GM12878 (cell line): ENCODE data around the gene C9orf50. TPM values are rescaled to one million over a fixed set of nuclear protein-coding genes. Genes with fewer than 3 reads are reported as not detected.

ENCODE experiments used
- ATAC-seq: fragments of 200-7000 bp; cut with Tn5 transposase; 3 replicates; pipeline ENCODE4 v1.9.1; 2020; ENCODE audit warnings: mild to moderate bottlenecking, moderate library complexity
- BruUV-seq: library from RNA; stranded (reverse); fragments of 400-500 nt; replicated peaks from 2 replicates; lab custom pipeline; 2021; lab: Mats Ljungman, UMichigan
- CTCF ChIA-PET: fragments of 300-600 bp; sonication (Branson Sonifier 250); formaldehyde crosslinking; extraction: SDS; loops from one replicate; lab custom pipeline; 2021; ENCODE audit warnings: inconsistent platforms; lab: Yijun Ruan, JAX
- POLR2A ChIA-PET: fragments of 350-600 bp; formaldehyde crosslinking; extraction: SDS; loops from one replicate; lab custom pipeline; 2021; ENCODE audit warnings: inconsistent platforms; lab: Charles Lee
- RAD21 ChIA-PET: fragments of 300-600 bp; sonication (Branson Sonifier 250); formaldehyde crosslinking; loops from one replicate; lab custom pipeline; 2023; ENCODE audit warnings: antibody characterized with exemption; ENCODE audit not compliant: unreplicated experiment; lab: Charles Lee
- SMC1A ChIA-PET: fragments of 300-600 bp; sonication (Branson Sonifier 250); formaldehyde crosslinking; loops from one replicate; lab custom pipeline; 2023; ENCODE audit not compliant: unreplicated experiment, uncharacterized antibody; lab: Charles Lee
- DNase-seq: peaks from one replicate; pipeline ENCODE4 v3.0.0-alpha.2; 2011; ENCODE audit warnings: low read depth, low spot score
- FAIRE-seq: peaks from 3 replicates; lab custom pipeline; 2011; peaks lifted over from hg19 to GRCh38; lab: Jason Lieb, UNC
- H2AFZ ChIP-seq: 2 replicates; pipeline ENCODE4 v1.6.0; 2011; ENCODE audit warnings: low read depth, low read length, control low read depth; ENCODE audit not compliant: control insufficient read depth
- H3K27ac ChIP-seq: 2 replicates; pipeline ENCODE4 v1.5.1; 2011; ENCODE audit warnings: control low read depth; ENCODE audit not compliant: control insufficient read depth, insufficient read depth
- H3K27me3 ChIP-seq, 2 experiments: replicated peaks in 1 of 2; 2 replicates each; pipeline versions ENCODE4 v1.6.0 to v1.6.1; 2011; ENCODE audit warnings: low read length in 1 of 2; ENCODE audit not compliant: control insufficient read depth in 2 of 2, insufficient read depth in 2 of 2
- H3K36me3 ChIP-seq, 2 experiments: 2 replicates each; pipeline ENCODE4 v1.5.1; 2011; ENCODE audit warnings: low read length in 1 of 2; ENCODE audit not compliant: control insufficient read depth in 2 of 2, insufficient read depth in 2 of 2
- H3K4me1 ChIP-seq: 2 replicates; pipeline ENCODE4 v1.6.1; 2011; ENCODE audit warnings: mild to moderate bottlenecking, low read length, moderate library complexity, mixed read lengths; ENCODE audit not compliant: control insufficient read depth, insufficient read depth
- H3K4me2 ChIP-seq: 2 replicates; pipeline ENCODE4 v1.6.0; 2011; ENCODE audit warnings: control low read depth; ENCODE audit not compliant: control insufficient read depth, insufficient read depth
- H3K4me3 ChIP-seq: fragments of 200-600 bp; sonication (generic); 2 replicates; pipeline ENCODE4 v1.5.1; 2016
- H3K79me2 ChIP-seq: 2 replicates; pipeline ENCODE4 v1.6.0; 2011; ENCODE audit warnings: low read length; ENCODE audit not compliant: control insufficient read depth, insufficient read depth
- H3K9ac ChIP-seq: 2 replicates; pipeline ENCODE4 v1.8.0; 2011; ENCODE audit warnings: low read length, control low read depth, mixed read lengths; ENCODE audit not compliant: control insufficient read depth, insufficient read depth
- H3K9me3 ChIP-seq: replicated peaks from 3 replicates; pipeline ENCODE4 v1.5.1; 2011; ENCODE audit warnings: mild to moderate bottlenecking, low read length; ENCODE audit not compliant: control insufficient read depth, insufficient read depth
- H4K20me1 ChIP-seq: 2 replicates; pipeline ENCODE4 v1.6.0; 2011; ENCODE audit not compliant: control insufficient read depth, insufficient read depth
- CHD2 ChIP-seq: IDR thresholded peaks from 2 replicates; pipeline ENCODE4 v1.6.1; 2011; ENCODE audit warnings: low read depth, low read length, improper control_type of control experiment, borderline replicate concordance
- HDGF ChIP-seq: fragments of 450-650 bp; IDR thresholded peaks from 2 replicates; pipeline ENCODE4 v1.6.1; 2016; ENCODE audit warnings: antibody characterized with exemption
- IKZF1 ChIP-seq: fragments of 450-650 bp; conservative IDR thresholded peaks from 2 replicates; pipeline ENCODE4 v1.6.1; 2017; ENCODE audit warnings: antibody characterized with exemption, mild to moderate bottlenecking
- MEF2A ChIP-seq: IDR thresholded peaks from 2 replicates; pipeline ENCODE4 v1.6.1; 2011; ENCODE audit warnings: low read depth, mild to moderate bottlenecking, low read length, moderate library complexity; ENCODE audit not compliant: insufficient read depth
- MXI1 ChIP-seq: fragments of 150-350 bp; IDR thresholded peaks from 2 replicates; pipeline ENCODE4 v1.6.1; 2011; ENCODE audit warnings: low read depth, mild to moderate bottlenecking, inconsistent platforms, low read length, improper control_type of control experiment
- NFYB ChIP-seq: IDR thresholded peaks from 2 replicates; pipeline ENCODE4 v1.6.1; 2011; ENCODE audit warnings: low read depth, mild to moderate bottlenecking, low read length, improper control_type of control experiment, moderate library complexity; ENCODE audit not compliant: insufficient read depth
- NR2F1 ChIP-seq: fragments of 450-650 bp; conservative IDR thresholded peaks from 2 replicates; pipeline ENCODE4 v1.6.1; 2017; ENCODE audit warnings: mild to moderate bottlenecking
- RAD51 ChIP-seq: fragments of 450-650 bp; IDR thresholded peaks from 2 replicates; pipeline ENCODE4 v1.6.1; 2016; ENCODE audit warnings: moderate library complexity, mild to moderate bottlenecking, inconsistent platforms
- RBBP5 ChIP-seq: fragments of 200-600 bp; sonication (generic); conservative IDR thresholded peaks from 2 replicates; pipeline ENCODE4 v1.6.1; 2016
- RELA ChIP-seq: fragments of 450-650 bp; IDR thresholded peaks from 2 replicates; pipeline ENCODE4 v1.8.0; 2014; ENCODE audit warnings: borderline replicate concordance; ENCODE audit not compliant: partially characterized antibody
- YY1 ChIP-seq: IDR thresholded peaks from 2 replicates; pipeline ENCODE4 v1.6.1; 2011; ENCODE audit warnings: low read depth, mild to moderate bottlenecking, low read length
- WGBS: methylation state at CpG from one replicate; pipeline ENCODE4 v1.1.6; 2016; ENCODE audit warnings: low lambda C conversion rate; ENCODE audit not compliant: insufficient replicate concordance, insufficient coverage; ENCODE audit errors: missing lambda C conversion rate; 5-methylcytosine and 5-hydroxymethylcytosine counted together
- in situ Hi-C: fragments of 300-500 bp; cut with MboI; formaldehyde crosslinking; loops from 9 replicates; pipeline ENCODE4 v1.14.3; 2018; ENCODE audit warnings: mixed read lengths
- intact Hi-C: fragments of 100-400 bp; cut with micrococcal nuclease; formaldehyde crosslinking; loops from one replicate; pipeline ENCODE4 v1.14.2; 2022; ENCODE audit not compliant: unreplicated experiment
- polyA plus RNA-seq, 11 experiments: library from polyadenylated mRNA; depleted of rRNA in 4 of 11; unstranded in 6 of 11; stranded (reverse) in 5 of 11; fragments of >200 nt; fragmentation: Nextera tagmentation in 4 of 11; fragmentation: Illumina TruSeq in 1 of 11; extraction: Ambion mirVana in 4 of 11; extraction: Trizol in 1 of 11; gene quantifications; 1 replicate in 1 of 11; 2 replicates in 10 of 11; pipeline versions ENCODE4 v1.2.1 to v1.2.3, GENCODE V29; 2011 to 2016; ENCODE audit warnings: inconsistent platforms in 2 of 11, missing spikeins in 2 of 11, low read depth in 1 of 11
- total RNA-seq, 4 experiments: library from RNA; depleted of rRNA in 3 of 4; stranded (reverse); fragments of >200 nt in 3 of 4; fragmentation: Illumina TruSeq in 1 of 4; extraction: Trizol in 1 of 4; gene quantifications; 2 replicates each; pipeline versions ENCODE4 v1.2.1 to v1.2.3, GENCODE V29; 2013 to 2021
- TF ChIP-seq, protein P1 (sequence below): fragments of 450-650 bp; IDR thresholded peaks from 2 replicates; pipeline ENCODE4 v1.6.1; 2016; ENCODE audit warnings: mild to moderate bottlenecking
- TF ChIP-seq, protein P2 (sequence below): IDR thresholded peaks from 2 replicates; pipeline ENCODE4 v1.6.1; 2012; ENCODE audit warnings: low read depth, low read length, improper control_type of control experiment
- TF ChIP-seq, protein P3 (sequence below): IDR thresholded peaks from 2 replicates; pipeline ENCODE4 v1.6.1; 2012; ENCODE audit warnings: low read length, inconsistent platforms
- TF ChIP-seq, protein P4 (sequence below): IDR thresholded peaks from 2 replicates; pipeline ENCODE4 v1.6.1; 2011; ENCODE audit warnings: low read depth, mild to moderate bottlenecking, low read length, moderate library complexity, borderline replicate concordance; ENCODE audit errors: extremely low read depth
- TF ChIP-seq, protein P5 (sequence below): fragments of 450-650 bp; conservative IDR thresholded peaks from 2 replicates; pipeline ENCODE4 v1.6.1; 2017; ENCODE audit warnings: mild to moderate bottlenecking, moderate library complexity

Gene C9orf50
- total and polyA plus RNA-seq, 10 of the 15 experiments (the other 5 are each of a cell fraction or from before 2014, with no cell fraction given) = not detected

DNA sequence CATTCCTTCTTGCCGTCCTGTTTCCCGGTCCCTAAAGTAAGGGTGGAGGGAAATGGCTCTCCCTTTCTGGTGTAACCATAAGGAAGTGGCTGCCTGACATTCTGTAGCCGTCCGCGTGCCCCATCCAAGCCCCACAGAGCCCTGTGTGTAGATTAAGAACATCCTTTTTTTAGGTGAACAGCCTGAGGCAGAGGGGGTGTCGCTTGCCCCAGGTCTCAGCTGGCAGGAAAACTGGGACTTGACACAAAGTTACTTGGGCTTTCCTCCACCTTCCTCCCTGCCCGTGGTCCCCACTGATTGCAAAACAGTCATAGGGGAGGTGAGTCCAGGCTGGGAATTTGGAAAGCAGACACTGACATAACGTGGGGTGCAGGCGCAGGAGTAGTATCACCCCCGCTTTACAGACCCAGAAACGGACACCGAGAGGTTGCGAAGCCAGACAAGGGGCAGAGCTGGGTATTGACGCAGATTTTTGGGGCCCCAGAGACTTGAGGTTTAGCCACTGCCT, 22.8 kb downstream of the C9orf50 start (continued):
- TF ChIP-seq, protein P1, sequence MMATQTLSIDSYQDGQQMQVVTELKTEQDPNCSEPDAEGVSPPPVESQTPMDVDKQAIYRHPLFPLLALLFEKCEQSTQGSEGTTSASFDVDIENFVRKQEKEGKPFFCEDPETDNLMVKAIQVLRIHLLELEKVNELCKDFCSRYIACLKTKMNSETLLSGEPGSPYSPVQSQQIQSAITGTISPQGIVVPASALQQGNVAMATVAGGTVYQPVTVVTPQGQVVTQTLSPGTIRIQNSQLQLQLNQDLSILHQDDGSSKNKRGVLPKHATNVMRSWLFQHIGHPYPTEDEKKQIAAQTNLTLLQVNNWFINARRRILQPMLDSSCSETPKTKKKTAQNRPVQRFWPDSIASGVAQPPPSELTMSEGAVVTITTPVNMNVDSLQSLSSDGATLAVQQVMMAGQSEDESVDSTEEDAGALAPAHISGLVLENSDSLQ = no peak
- TF ChIP-seq RBBP5 (no peak), NR2F1 (no peak), MEF2A (no peak)
- TF ChIP-seq, all 136 proteins: peak for 0

DNA sequence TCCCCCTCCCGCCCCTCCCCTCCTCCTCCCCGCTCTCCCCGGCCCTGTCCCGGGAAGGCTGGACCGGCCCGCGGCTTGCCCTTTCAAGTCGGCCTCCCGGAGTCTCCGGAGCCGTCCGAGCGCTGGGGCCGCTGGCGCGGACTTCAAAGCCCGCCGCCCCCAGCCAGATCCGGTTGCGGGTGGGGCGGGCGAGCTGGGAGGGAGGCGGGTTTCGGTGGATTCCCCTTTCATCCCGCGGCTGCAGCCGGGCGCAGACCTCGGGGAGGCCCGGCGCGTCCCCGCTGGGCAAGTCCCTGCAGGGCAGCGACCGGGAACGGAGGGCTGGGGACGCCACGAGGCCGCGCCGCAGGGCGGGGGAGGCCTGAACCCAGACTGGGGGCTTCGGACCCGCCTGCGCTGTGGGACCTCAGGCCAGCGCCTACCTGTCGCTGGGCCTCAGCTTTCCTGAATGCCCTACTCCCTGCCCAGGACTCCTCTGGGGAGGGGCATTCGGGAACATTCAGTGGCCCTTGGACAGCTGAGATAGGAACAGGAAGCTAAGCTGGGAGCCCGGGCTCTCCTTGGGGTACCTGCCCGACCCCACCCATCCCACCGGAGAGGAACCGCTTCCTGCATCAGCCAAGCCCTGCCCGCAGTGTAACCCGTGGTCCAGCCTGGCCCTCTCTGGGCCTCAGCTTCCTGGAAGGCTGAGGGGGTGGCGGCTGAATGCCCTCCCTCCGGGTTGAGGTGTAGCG, 23.4 kb downstream of the C9orf50 start:
- Histone ChIP-seq H3K27me3 (no peaks in the 10 kb centered on the region), H3K9me3 (no peaks in the 10 kb centered on the region), H3K9ac (peak overlapping the region; percentile 45), H3K27ac (peak overlapping the region; percentile 27; the same call in 1 of the 2 replicates), H3K4me1 (peaks cover 24% of the 10 kb centered on the region), H3K79me2 (no peaks in the 10 kb centered on the region), H4K20me1 (no peaks in the 10 kb centered on the region), H3K4me2 (peak overlapping the region; percentile 64), H3K36me3 (no peaks in the 10 kb centered on the region), H2AFZ (peak overlapping the region; percentile 49), H3K4me3 (peak overlapping the region; percentile 44; the same call in 1 of the 2 replicates)
- ChIA-PET SMC1A (interaction anchor here (1.0 to 4.1 kb wide), 3 partner anchors 14 to 458 kb away, joined by 4 to 75 read pairs (median 4); no protein-coding TSS in a partner anchor), RAD21 (interaction anchor here (0.6 to 3.4 kb wide), 9 partner anchors 13 to 458 kb away, joined by 3 to 61 read pairs (median 5); no protein-coding TSS in a partner anchor), POLR2A (interaction anchor here (0.6 to 4.2 kb wide), 11 partner anchors 11 to 457 kb away, joined by 3 to 70 read pairs (median 5); partner anchors contain the start of gene IER5L), CTCF (interaction anchor here (0.5 to 3.4 kb wide), 14 partner anchors 8 to 1179 kb away, joined by 3 to 18 read pairs (median 8); partner anchors contain the start of gene NTMT1)
- intact Hi-C loops (no loop called here), in situ Hi-C loops (no loop called here)
- FAIRE-seq = no peak
- 6% methylated on average over 48 of the region's 57 CpGs for WGBS
- no peak for DNase-seq
- ATAC-seq = peak; percentile 80
- BruUV-seq = no TSS peak
- TF ChIP-seq, protein P2, sequence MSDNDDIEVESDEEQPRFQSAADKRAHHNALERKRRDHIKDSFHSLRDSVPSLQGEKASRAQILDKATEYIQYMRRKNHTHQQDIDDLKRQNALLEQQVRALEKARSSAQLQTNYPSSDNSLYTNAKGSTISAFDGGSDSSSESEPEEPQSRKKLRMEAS = no peak
- TF ChIP-seq, protein P3, sequence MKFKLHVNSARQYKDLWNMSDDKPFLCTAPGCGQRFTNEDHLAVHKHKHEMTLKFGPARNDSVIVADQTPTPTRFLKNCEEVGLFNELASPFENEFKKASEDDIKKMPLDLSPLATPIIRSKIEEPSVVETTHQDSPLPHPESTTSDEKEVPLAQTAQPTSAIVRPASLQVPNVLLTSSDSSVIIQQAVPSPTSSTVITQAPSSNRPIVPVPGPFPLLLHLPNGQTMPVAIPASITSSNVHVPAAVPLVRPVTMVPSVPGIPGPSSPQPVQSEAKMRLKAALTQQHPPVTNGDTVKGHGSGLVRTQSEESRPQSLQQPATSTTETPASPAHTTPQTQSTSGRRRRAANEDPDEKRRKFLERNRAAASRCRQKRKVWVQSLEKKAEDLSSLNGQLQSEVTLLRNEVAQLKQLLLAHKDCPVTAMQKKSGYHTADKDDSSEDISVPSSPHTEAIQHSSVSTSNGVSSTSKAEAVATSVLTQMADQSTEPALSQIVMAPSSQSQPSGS = no peak
- TF ChIP-seq NR2F1 = peak; percentile 36; the same call in 1 of the 2 replicates
- TF ChIP-seq RAD51 = no peak
- no peak for TF ChIP-seq YY1
- TF ChIP-seq, protein P4, sequence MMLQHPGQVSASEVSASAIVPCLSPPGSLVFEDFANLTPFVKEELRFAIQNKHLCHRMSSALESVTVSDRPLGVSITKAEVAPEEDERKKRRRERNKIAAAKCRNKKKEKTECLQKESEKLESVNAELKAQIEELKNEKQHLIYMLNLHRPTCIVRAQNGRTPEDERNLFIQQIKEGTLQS = no peak
- TF ChIP-seq RELA = peak; percentile 65
- TF ChIP-seq IKZF1 = peak; percentile 76
- TF ChIP-seq CHD2 = no peak
- TF ChIP-seq, protein P5, sequence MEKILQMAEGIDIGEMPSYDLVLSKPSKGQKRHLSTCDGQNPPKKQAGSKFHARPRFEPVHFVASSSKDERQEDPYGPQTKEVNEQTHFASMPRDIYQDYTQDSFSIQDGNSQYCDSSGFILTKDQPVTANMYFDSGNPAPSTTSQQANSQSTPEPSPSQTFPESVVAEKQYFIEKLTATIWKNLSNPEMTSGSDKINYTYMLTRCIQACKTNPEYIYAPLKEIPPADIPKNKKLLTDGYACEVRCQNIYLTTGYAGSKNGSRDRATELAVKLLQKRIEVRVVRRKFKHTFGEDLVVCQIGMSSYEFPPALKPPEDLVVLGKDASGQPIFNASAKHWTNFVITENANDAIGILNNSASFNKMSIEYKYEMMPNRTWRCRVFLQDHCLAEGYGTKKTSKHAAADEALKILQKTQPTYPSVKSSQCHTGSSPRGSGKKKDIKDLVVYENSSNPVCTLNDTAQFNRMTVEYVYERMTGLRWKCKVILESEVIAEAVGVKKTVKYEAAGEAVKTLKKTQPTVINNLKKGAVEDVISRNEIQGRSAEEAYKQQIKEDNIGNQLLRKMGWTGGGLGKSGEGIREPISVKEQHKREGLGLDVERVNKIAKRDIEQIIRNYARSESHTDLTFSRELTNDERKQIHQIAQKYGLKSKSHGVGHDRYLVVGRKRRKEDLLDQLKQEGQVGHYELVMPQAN = 0 out of 2 replicates have a peak, but pooled peaks have one; percentile 12
- TF ChIP-seq HDGF = peak; percentile 64; the same call in 1 of the 2 replicates
- TF ChIP-seq MXI1 = no peak
- TF ChIP-seq NFYB = no peak
